ENCODE measurements around the gene PLXNA2. TPM values are rescaled to one million over a fixed set of nuclear protein-coding genes. Genes with fewer than 3 reads are reported as not detected.

The PLXNA2 gene
- polyA plus RNA-seq, 4 donors, result 10.0 to 20.0 (median 15.1) TPM

DNA sequence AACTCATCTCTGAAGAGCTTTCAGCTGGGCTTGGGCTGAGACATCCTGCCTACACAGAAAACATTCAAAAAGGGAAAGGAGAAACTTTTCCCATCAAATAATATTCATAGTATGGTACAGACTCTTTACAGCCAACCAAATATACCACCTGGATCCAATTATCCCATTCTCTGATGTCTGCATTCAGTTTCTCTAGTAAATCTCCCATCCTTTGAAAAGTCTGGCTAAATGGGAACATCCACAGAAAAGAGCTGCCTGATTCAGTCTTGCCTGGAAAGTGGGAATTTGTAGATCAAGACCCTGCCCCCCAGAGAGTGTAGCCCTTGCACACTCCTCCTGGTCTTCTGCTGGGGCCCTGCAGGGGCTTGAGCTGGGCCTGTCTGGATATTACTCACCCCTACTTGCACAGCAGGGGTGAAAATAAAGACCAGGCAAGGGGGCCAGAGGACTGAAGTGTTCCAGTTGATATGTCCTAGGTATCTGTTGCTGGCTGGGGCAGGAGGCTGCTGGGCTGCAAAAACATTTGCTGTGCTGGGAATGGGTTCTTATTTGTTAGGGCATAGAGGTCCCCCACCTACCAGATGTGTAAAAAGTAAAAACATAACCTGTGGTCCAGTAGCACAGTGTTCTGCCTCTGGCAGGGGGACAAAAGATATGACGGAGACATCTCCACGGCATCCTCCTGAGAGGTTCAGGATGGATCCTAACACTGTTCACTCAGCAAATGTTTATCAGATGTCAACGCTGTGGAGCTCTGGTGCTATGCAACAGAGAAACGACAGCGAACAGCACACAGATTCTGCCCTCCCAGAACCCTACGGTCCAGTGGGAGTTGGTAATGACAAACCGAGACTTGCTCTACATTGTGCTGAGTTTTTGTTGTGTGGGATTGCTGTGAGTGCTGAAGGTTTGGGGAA, 140.3 kb downstream of the PLXNA2 start:
- DNase-seq (ENCODE audit: low read depth in 4 of 4, low spot score in 2 of 4), result no peak

DNA sequence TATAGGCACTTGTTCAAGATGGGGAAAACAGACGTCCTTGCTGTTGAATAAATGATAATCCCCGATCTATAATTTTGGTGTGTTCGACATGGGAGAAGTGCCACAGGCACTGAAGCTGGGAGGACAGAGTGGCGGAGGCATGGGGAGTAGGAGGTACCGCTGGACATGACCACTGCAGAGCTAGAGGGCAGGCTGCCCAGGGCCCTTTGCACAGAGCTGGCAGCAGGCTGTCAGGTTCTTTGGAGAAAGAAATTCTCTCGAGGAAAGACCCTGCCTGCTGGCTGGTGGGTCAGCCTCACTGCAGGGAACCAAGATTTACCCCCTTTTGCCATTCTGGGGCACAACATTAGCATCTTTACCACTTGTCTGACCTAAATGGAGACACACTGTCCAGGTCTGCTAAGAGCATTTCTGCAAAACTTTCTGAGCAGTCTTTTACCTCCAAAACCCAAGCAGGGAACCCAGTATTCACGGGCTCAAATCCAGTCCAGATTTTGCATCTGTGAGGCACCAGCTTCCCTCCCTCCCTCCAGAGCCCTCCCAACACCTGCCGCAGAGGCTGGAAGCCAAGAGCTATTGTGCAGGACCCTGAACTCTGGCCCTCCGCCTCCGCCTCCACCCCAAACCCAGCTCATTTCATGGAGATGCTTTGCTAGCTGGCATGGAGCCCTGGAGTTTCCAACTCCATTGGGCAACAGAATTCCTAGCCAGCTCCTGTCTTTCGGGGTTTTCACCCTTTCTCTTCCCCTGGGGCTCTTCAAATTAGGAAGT, 142.3 kb downstream of the PLXNA2 start:
- no peak for DNase-seq (ENCODE audit: low read depth in 4 of 4, low spot score in 2 of 4)

DNA sequence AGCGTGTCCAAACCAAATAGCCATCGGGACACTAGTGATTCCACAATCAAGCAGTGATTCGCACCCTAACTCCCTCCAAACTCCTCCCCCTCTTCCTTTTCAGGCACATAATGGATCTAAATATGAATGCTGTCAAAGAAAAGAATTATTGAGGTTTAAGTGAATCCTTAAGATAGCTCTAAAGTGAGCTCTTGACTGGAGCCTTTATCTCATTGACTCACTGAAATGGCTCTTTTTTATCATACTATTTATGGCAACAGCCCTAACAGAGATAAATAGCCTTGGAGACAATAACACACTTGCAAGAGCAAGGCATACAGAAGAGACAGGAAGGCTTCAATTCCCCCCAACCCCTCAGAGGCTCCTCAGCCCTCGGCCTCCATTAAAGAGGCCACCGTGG, 143.3 kb downstream of the PLXNA2 start:
- DNase-seq (ENCODE audit: low read depth in 4 of 4, low spot score in 2 of 4), result no peak

DNA sequence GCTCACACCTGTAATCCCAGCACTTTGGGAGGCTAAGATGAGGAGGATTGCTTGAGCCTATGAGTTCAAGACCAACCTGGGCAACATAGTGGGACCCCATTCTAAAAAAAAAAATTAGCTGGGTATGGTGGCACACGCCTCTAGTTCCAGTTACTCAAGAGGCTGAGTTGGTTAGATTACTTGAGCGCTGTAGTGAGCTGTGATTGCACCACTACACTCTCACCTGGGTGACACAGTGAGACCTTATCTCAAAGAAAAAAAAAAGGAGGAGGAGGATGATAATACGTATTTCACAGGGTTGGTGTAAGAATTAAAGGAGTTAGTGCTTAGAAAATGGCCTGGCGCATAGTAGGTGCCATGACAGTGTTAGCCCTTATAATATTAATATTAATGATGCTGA, 144.1 kb downstream of the PLXNA2 start:
- DNase-seq (ENCODE audit: low read depth in 4 of 4, low spot score in 2 of 4), result no peak

DNA sequence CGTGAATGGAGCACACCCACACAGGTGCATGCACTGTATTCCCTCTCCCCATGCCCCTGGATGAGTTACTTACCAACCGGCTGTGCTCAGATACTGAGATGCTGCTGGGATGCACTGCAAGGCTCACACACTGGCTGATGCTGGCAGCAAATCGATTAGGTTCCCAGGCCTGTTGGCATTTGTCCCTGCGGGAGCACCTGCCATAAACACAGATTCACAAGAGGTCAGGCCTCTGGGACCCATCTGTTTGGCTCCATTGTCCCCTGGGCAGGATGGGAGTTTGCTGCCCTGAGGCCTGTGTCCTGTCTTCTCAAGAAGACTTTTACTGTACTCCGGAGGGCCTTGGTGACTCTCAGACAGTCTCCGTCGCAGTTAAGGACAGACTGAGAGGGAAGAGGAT, 145.4 kb downstream of the PLXNA2 start:
- DNase-seq (ENCODE audit: low read depth in 4 of 4, low spot score in 2 of 4), result no peak

DNA sequence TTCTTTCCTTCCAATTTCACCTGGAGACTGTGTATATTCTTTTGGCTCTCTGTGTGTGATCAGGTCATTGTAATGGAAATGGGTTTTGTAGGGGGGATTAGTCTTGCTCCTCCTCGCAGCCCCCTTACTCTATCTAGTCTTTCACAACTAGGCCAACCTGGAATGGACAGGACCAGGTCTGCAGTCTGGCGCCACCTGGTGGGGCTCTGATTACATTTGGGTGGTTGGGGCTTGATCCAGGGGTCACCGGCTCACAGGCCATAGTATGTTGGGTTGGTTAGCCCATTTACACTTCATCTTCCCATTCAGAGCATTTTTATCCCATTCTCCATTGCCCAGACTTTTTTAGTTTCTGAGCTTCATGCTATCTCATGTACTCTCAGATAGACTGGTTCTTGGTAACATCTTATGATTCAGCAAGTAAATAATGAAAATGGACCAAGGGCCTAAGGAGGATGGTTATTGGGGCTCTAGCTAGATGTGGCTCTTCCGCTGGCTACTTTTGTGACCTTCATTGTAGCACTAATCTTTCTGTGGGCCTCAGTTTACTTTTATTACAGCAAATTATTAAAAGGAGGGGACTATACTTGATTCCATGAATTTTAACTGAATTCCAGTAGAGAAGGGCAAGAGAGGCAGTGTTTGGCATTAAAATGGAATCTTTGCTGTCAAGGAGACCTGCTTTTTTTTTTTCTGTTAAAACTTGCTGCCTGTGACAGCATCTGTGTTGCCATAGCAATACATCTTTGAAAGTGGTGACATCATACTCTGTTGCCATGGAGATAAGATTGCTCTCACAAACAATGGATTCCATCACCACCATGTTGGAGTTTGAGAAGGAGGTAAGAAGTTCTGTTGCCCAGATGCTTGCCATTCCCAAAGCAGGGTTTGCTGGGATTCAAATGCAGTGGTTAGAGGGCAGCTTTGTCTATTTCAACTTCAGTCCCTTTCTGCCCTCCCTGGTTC, 150.1 kb downstream of the PLXNA2 start:
- no peak for DNase-seq (ENCODE audit: low read depth in 4 of 4, low spot score in 2 of 4)

DNA sequence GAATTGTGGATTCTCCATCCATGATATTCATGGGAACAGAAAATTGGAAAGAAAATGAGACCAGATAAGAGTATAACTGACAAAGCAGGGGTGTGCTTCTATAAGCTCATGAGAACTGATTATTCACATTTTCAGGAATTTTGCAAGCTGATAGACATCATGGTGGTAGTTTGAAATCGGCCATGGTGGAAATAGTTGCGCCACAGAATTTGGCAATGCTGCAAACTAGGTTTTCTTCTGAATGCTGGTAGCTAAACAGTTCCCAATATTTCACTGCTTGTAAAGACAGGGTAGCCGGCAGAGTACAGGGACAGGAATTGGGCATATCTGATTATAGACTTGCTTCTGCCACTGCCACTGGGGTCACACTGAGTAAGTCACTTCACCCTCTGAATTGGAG, 151.1 kb downstream of the PLXNA2 start:
- DNase-seq (ENCODE audit: low read depth in 4 of 4, low spot score in 2 of 4), result no peak

DNA sequence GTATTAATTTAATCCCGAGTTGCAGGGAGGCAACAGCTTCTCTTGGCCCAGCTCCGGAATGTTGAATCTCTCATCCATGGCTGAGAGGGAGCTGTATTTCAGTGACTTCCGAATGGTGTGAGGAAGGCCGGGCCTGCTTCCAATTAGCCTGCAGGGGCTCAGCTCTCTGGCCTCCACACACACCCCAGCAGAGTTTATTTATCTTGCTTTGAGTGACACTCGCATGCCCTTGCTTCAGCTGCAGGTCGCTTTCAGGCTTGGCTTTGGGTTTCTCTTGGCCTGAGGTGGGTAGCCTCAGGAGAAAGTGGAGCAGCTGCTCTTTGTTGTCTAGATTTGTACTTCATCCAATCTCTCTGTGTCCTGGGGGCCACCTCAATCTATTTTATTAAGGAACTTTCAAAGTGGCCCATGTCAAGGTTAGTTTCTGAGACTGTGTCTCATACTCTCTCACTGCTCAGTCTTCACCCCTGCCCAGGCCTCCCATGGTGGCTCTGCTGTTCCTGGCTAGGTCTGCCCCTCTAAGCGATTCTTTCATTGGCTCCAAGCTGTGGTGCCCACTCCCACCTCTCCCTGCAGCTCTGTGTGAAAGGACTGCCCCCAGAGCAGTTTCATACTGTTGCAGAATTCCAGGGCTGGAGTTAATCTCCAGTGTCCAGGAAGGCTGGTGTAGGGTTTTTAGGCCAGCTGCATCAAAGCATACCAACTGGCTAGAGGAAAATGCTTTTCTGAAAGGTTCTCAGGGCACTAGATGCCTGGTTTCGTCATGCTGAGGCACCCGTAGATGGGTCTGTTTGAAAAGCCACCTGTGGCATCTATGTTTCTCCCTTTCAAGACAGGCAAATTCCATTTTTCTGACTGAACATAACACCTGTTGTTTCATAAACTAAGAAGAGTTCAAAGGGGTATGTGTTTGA, 153.5 kb downstream of the PLXNA2 start:
- DNase-seq (ENCODE audit: low read depth in 4 of 4, low spot score in 2 of 4), result no peak

DNA sequence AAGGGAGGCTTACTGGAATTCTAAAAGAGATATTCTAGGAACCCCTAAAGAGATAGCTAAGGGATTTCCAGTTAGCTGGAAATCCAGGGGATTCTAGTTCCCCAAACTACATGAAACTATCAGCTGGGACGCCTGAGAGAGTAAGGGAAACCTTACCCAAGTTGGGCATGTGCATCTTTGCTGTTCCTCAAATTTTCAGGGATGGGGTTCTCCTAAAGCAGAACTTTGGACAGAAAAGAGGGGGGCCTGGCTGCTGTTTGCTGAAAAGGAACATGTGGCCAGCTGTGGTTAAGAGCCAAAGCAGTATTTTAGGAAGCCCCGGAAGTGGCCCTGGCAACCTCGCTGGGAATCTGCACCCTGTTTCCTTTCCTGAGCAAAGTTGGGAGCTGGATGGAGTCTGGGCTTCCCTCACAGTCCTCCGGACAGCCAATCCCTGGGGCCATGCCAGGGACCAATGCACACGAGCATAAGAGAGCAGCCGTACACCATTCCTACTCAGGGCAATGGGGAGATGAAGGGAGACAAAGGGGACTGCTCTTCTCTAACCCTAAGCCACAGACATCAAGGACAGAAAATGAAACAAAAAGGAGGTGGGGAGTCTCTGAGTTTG, 154.3 kb downstream of the PLXNA2 start:
- DNase-seq (ENCODE audit: low read depth in 4 of 4, low spot score in 2 of 4), result no peak

DNA sequence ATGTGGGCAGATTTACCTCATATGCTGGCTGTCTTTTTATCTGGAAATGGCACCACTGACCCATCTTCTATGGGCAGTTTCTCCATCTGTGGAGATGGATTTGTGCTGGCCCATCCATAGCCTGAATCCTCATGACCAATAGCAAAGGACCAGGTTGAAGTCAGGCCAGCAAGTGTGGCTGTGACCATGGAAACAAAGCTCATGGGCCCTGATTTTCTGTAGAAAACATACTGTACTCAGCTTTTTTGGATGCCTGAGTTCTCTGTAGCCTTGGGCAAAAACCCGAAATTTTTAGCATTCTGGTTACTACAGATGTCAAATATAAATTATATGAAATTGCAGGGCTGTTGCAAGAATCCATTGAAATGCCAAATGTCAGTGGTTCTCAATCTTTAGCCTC, 155.0 kb downstream of the PLXNA2 start:
- no peak for DNase-seq (ENCODE audit: low read depth in 4 of 4, low spot score in 2 of 4)

DNA sequence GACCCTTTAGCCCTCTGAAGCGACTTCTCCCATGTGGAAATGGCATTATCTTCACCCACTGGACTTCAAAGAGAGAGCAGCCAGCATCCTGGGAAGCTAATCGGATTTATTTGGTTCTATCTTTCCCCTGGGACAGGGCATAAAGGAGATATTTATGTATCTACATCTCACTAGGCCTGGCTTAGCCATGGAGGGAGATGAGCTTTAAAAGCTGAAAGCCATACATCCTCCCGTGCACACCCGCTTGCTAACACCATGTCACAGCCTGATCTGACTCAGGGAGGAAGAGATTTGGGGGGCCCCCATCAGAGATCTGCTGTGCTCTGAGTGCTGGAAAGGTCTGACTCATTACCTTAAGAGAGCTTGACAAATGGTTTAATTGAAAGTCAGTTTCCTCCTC, 155.9 kb downstream of the PLXNA2 start:
- DNase-seq (ENCODE audit: low read depth in 4 of 4, low spot score in 2 of 4), result no peak

DNA sequence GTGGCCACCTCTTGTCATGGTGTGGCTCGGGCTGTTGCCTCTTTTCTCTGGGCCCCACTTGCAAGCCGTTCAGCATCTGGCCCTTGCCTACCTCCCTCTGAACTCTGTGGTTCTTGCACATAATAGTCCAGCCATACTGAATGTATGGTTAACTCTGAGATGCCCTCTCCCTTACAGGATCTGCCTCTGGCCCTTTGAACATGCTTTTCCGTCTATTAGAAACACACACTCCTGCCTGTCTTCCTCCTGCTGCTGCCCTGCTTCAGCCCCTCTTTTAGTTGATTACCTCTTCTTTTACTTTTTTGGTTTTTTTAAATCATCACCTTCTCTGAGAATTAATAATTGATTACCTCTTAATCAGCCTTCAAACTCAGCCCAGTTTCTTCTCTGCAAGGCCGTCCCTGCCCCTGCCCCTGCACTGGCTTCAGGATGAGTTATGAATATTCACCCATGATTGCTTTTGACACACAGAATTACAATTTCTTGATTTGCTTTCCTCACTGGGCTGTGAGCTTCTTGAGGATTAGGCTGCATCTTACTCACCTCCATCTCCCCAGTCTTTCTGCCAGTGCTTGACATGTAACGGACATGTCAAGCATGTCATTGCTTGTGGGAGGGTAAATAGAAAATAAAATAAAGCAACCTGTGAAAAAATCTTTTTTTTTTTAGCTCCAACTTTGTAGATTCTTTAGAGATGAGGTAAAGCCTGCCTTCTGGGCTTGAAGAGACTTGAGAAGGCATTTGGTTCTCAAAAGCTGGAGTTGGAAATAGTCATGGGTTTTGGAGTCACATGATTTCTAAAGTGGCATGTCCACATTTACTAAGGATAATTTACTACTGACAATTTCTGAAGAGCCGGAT, 158.3 kb downstream of the PLXNA2 start:
- DNase-seq (ENCODE audit: low read depth in 4 of 4, low spot score in 2 of 4), result no peak

DNA sequence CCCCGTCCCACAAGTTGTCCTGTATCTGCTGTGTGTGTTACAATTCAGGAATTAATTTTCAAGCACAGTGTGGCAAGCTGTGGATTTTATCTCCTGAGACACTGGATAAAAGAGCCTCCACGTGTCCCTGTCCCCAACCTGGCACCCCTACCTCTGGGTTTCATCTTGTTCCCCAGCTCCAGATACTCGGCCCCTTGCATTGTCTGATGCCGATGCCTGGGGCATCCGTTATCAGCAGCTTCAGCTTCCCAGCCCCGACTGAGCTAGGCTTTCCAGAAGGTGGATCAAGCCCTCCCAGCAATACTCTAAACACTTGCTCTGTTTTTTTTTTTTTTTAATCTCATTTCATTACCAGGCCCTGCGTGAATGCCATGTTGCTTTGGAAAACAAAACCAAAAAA, 159.4 kb downstream of the PLXNA2 start:
- no peak for DNase-seq (ENCODE audit: low read depth in 4 of 4, low spot score in 2 of 4)

DNA sequence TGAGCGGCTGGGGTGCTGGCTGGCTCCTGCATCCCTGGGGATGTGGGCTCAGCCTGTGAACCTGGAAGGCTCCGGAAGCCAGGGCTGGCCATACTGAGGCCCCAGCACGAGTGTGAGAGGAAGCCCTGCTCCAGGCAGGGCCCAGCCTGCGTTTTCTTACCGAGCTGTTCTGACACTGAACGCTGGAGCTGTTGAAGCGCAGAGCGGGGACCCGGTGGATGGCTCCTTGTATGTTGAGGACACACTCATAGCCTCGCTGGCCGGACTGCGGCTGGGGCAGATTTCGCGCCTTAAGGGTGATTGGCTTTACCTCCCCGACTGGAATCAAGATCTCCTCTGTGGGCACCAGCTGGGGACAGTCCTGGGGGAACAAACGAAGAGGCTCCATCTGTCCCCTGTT, 160.0 kb downstream of the PLXNA2 start:
- DNase-seq (ENCODE audit: low read depth in 4 of 4, low spot score in 2 of 4), result no peak

DNA sequence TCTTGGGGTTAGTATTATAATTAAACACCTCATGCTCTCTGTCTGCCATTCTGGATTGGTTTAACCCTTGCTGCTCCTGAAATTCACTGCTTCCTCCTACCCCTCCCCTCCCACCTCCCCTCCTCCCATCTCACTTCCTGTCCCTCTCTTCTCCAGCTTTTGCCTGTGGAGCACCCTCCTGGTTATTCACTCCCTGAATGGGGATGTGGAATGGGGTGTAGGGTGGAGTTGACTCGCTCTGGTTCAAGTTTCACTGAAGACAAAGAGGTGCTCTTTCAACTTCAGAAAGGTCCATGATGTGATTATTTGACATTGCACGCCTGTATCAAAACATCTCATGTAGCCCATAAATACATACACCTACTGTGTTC, 160.5 kb downstream of the PLXNA2 start:
- no peak for DNase-seq (ENCODE audit: low read depth in 4 of 4, low spot score in 2 of 4)

DNA sequence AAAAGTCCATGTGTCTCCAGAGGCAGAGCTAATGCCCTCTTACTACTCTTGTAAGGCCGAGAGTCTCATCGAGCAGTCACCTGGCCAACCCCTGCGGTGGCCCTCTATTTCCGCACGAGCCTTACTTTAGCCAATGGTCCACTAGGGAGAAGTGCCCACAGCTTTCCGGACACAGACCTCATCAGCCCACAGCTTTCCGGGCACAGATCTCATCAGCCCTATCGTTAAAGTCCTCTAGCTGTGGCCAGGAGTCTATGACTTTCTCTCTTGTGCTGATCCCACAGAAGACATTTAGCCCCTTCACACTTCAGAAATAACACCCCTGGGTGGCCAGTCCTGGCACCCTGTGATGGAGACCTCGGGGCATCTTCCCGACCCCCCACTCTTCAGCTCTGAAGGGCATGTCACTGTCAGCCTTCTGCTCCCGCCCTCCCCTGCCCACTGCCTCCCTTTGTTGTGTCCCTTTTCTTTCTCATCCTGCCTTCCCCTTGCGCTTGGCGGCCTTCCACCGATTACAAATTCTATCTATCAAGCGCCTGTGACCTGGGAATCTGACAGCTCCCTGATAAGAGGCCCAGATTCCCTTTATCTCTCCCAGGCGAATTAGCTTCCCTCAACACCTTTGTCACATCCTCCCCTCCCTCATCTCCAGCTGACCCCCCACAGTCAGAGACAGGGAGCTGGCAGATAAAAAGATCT, 161.0 kb downstream of the PLXNA2 start:
- no peak for DNase-seq (ENCODE audit: low read depth in 4 of 4, low spot score in 2 of 4)

DNA sequence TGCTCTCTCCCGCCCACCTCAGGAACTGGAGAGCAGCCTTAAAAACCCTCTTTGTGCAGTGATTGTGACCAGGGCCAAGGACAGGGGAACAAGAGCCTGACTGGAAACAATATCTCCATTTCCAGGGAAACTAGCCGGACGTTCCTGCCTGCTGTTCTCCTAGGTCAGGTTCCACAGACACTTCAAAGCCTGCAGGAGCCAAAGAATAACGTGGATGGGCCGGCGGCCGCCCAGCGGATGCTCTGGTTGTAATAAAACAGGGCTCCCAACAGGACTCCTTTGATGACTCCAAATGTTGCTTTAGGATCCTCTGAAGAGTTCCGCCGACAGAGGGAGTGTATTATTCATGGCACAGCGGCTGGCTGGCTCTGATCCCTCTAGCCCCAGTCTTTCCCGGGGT, 162.2 kb downstream of the PLXNA2 start:
- no peak for DNase-seq (ENCODE audit: low read depth in 4 of 4, low spot score in 2 of 4)

Measured in left renal cortex interstitium (tissue), 4 donors.